Fibroblast of skin of abdomen (primary cell): ENCODE results near the gene SDF2.
"Not testable (repeated sequence)": the region's sequence is repeated elsewhere in the genome, so short reads cannot be mapped to it uniquely, and the experiment has no call there.

Source experiments
- DNase-seq: peaks from one replicate; pipeline ENCODE4 v3.0.0-alpha.2; 2013

The SDF2 gene

GRCh38 chr17:28626818-28627217 is 34.9 kb downstream of the SDF2 start:
- DNase-seq: no peak

GRCh38 chr17:28624148-28624547 is 37.6 kb downstream of the SDF2 start:
- DNase-seq: no peak

GRCh38 chr17:28623696-28624095 is 38.0 kb downstream of the SDF2 start:
- DNase-seq: no peak

- no peak for DNase-seq
Observed at GRCh38 chr17:28622186-28622585, 39.5 kb downstream of the SDF2 start.

GRCh38 chr17:28620010-28620409 is 41.7 kb downstream of the SDF2 start:
- no peak for DNase-seq

GRCh38 chr17:28618464-28618863 is 43.2 kb downstream of the SDF2 start:
- DNase-seq: no peak

GRCh38 chr17:28616281-28616680 is 45.4 kb downstream of the SDF2 start:
- DNase-seq: no peak

- DNase-seq: no peak
Observed at GRCh38 chr17:28615260-28615940, 46.3 kb downstream of the SDF2 start.

- no peak for DNase-seq
Observed at GRCh38 chr17:28613931-28614381, 47.8 kb downstream of the SDF2 start, which contains the start of gene RSKR. Gene RSKR (minus strand): TSS chr17:28614185. CDS start chr17:28614161, 24 bp downstream.

GRCh38 chr17:28612936-28613872 is 48.5 kb downstream of the SDF2 start:
- DNase-seq: peak; percentile 32

- no peak for DNase-seq
Observed at GRCh38 chr17:28612531-28612930, 49.2 kb downstream of the SDF2 start.

GRCh38 chr17:28610376-28610775 is 51.3 kb downstream of the SDF2 start:
- DNase-seq: no peak

GRCh38 chr17:28604031-28604430 is 57.7 kb downstream of the SDF2 start:
- not testable (repeated sequence) for DNase-seq

GRCh38 chr17:28599311-28600184 is 62.2 kb downstream of the SDF2 start:
- DNase-seq: peak; percentile 88

- peak; percentile 91 for DNase-seq
Observed at GRCh38 chr17:28598799-28599310, 62.9 kb downstream of the SDF2 start, which contains the start of gene SPAG5. Gene SPAG5 (minus strand): TSS chr17:28599025. CDS start chr17:28598946, 79 bp downstream.

- no peak for DNase-seq
Observed at GRCh38 chr17:28598389-28598788, 63.3 kb downstream of the SDF2 start.
